ENCODE results near the gene CBLB. TPM values are rescaled to one million over a fixed set of nuclear protein-coding genes. Genes with fewer than 3 reads are reported as not detected.
A peak's percentile ranks its signal among the peaks of the same experiment; 100 is the strongest.

CBLB gene
- total and polyA plus RNA-seq, 2 experiments from 2014 or later = 36.6 to 41.9 TPM

- no peaks in the 10 kb centered on the region for H3K9me2 ChIP-seq (ENCODE audit: insufficient read depth)
- no peak for DNase-seq
- no peaks in the 10 kb centered on the region for H3F3A ChIP-seq (ENCODE audit: insufficient read depth)
- no peaks in the 10 kb centered on the region for H3K9me3 ChIP-seq (ENCODE audit: low read depth)
- TF ChIP-seq EZH2 (IDR thresholded peaks at IDR 0.05; ENCODE audit: insufficient read depth, poor library complexity, severe bottlenecking) (no peak), EZH2phosphoT487 (IDR thresholded peaks at IDR 0.05; ENCODE audit: insufficient read depth, low read depth) (no peak)
- no peak overlapping the region for H3K4me2 ChIP-seq (ENCODE audit: unreplicated experiment)
- H3K9ac ChIP-seq = no peak overlapping the region
- H3K4me1 ChIP-seq (ENCODE audit: insufficient read depth) = peaks cover 14% of the 10 kb centered on the region
- H3K27me3 ChIP-seq (replicated peaks; ENCODE audit: insufficient read depth) = no peaks in the 10 kb centered on the region
- in situ Hi-C loops (cut with MboI) = no loop called here
- WGBS, 2 experiments (ENCODE audit: low coverage in 1 of 2, low lambda C conversion rate in 2 of 2, missing lambda C conversion rate in 2 of 2) = 84 to 87% methylated on average over 5 of the region's 5 CpGs
- H3K79me2 ChIP-seq (ENCODE audit: insufficient read depth) = no peaks in the 10 kb centered on the region
- H4K20me1 ChIP-seq (ENCODE audit: insufficient read depth) = no peaks in the 10 kb centered on the region
- H2AFZ ChIP-seq = no peak overlapping the region
- no peak overlapping the region for H3K27ac ChIP-seq
- H3K36me3 ChIP-seq (ENCODE audit: low read depth) = no peaks in the 10 kb centered on the region
- no peak overlapping the region for H3K4me3 ChIP-seq
These were observed 257.3 kb downstream of the CBLB start for GRCh38 chr3:105611304-105612192.

GRCh38 chr3:105610473-105610872 is 258.3 kb downstream of the CBLB start:
- no peak overlapping the region for H3K4me2 ChIP-seq (ENCODE audit: unreplicated experiment)
- H4K20me1 ChIP-seq (ENCODE audit: insufficient read depth) = no peaks in the 10 kb centered on the region
- no peaks in the 10 kb centered on the region for H3K27me3 ChIP-seq (replicated peaks; ENCODE audit: insufficient read depth)
- H2AFZ ChIP-seq = no peak overlapping the region
- no peak overlapping the region for H3K27ac ChIP-seq
- WGBS, 2 experiments (ENCODE audit: low coverage in 1 of 2, low lambda C conversion rate in 2 of 2, missing lambda C conversion rate in 2 of 2) = 97 to 99% methylated on average over 4 of the region's 4 CpGs
- H3K4me3 ChIP-seq = no peak overlapping the region
- in situ Hi-C loops (cut with MboI) = no loop called here
- H3K4me1 ChIP-seq (ENCODE audit: insufficient read depth) = peaks cover 21% of the 10 kb centered on the region
- TF ChIP-seq EZH2phosphoT487 (IDR thresholded peaks at IDR 0.05; ENCODE audit: insufficient read depth, low read depth) (no peak), EZH2 (IDR thresholded peaks at IDR 0.05; ENCODE audit: insufficient read depth, poor library complexity, severe bottlenecking) (no peak)
- no peak overlapping the region for H3K9ac ChIP-seq
- H3K9me2 ChIP-seq (ENCODE audit: insufficient read depth) = no peaks in the 10 kb centered on the region
- no peaks in the 10 kb centered on the region for H3K36me3 ChIP-seq (ENCODE audit: low read depth)
- H3K79me2 ChIP-seq (ENCODE audit: insufficient read depth) = no peaks in the 10 kb centered on the region
- H3K9me3 ChIP-seq (ENCODE audit: low read depth) = no peaks in the 10 kb centered on the region
- no peaks in the 10 kb centered on the region for H3F3A ChIP-seq (ENCODE audit: insufficient read depth)
- no peak for DNase-seq

- Histone ChIP-seq H3K4me3 (no peak overlapping the region), H3K4me1 (ENCODE audit: insufficient read depth) (peaks cover 11% of the 10 kb centered on the region), H3K9me2 (ENCODE audit: insufficient read depth) (no peaks in the 10 kb centered on the region), H2AFZ (peak overlapping the region; percentile 57; the same call in 1 of the 2 replicates), H3K9ac (no peak overlapping the region), H3K79me2 (ENCODE audit: insufficient read depth) (no peaks in the 10 kb centered on the region), H3K27ac (no peak overlapping the region), H3K4me2 (ENCODE audit: unreplicated experiment) (no peak overlapping the region), H3K27me3 (replicated peaks; ENCODE audit: insufficient read depth) (no peaks in the 10 kb centered on the region), H4K20me1 (ENCODE audit: insufficient read depth) (no peaks in the 10 kb centered on the region), H3K9me3 (ENCODE audit: low read depth) (no peaks in the 10 kb centered on the region), H3F3A (ENCODE audit: insufficient read depth) (no peaks in the 10 kb centered on the region), H3K36me3 (ENCODE audit: low read depth) (no peaks in the 10 kb centered on the region)
- in situ Hi-C loops (cut with MboI) = no loop called here
- DNase-seq = peak; percentile 52
- WGBS, 2 experiments (ENCODE audit: low coverage in 1 of 2, low lambda C conversion rate in 2 of 2, missing lambda C conversion rate in 2 of 2) = 40 to 47% methylated on average over 14 to 17 of the region's 17 CpGs
- TF ChIP-seq EZH2phosphoT487 (IDR thresholded peaks at IDR 0.05; ENCODE audit: insufficient read depth, low read depth) (no peak), EZH2 (IDR thresholded peaks at IDR 0.05; ENCODE audit: insufficient read depth, poor library complexity, severe bottlenecking) (no peak)
These were observed 260.2 kb downstream of the CBLB start for GRCh38 chr3:105608623-105609022.

- Histone ChIP-seq H3K27ac (no peak overlapping the region), H3K9ac (no peak overlapping the region), H2AFZ (no peak overlapping the region), H3F3A (ENCODE audit: insufficient read depth) (no peaks in the 10 kb centered on the region), H3K4me2 (ENCODE audit: unreplicated experiment) (peak overlapping the region; percentile 53), H3K27me3 (replicated peaks; ENCODE audit: insufficient read depth) (no peaks in the 10 kb centered on the region), H4K20me1 (ENCODE audit: insufficient read depth) (no peaks in the 10 kb centered on the region), H3K4me3 (no peak overlapping the region), H3K9me3 (ENCODE audit: low read depth) (no peaks in the 10 kb centered on the region), H3K36me3 (ENCODE audit: low read depth) (no peaks in the 10 kb centered on the region), H3K9me2 (ENCODE audit: insufficient read depth) (no peaks in the 10 kb centered on the region), H3K79me2 (ENCODE audit: insufficient read depth) (no peaks in the 10 kb centered on the region), H3K4me1 (ENCODE audit: insufficient read depth) (peaks cover 11% of the 10 kb centered on the region)
- in situ Hi-C loops (cut with MboI) = no loop called here
- DNase-seq = peak; percentile 72
- no peak for TF ChIP-seq EZH2 (IDR thresholded peaks at IDR 0.05; ENCODE audit: insufficient read depth, poor library complexity, severe bottlenecking)
- TF ChIP-seq EZH2phosphoT487 (IDR thresholded peaks at IDR 0.05; ENCODE audit: insufficient read depth, low read depth) = no peak
These were observed 262.8 kb downstream of the CBLB start for GRCh38 chr3:105606016-105606415.
